Neural progenitor cell (in vitro differentiated cells): Measurements from ENCODE around the gene ARID4B. TPM values are rescaled to one million over a fixed set of nuclear protein-coding genes. Genes with fewer than 3 reads are reported as not detected.
A peak's percentile ranks its signal among the peaks of the same experiment; 100 is the strongest.

Experiments
- DNase-seq: peaks from one replicate; pipeline ENCODE4 v3.0.0-alpha.2; 2016; ENCODE audit warnings: low spot score
- H2AFZ ChIP-seq: fragments of 200-600 bp; sonication (generic); replicated peaks from 2 replicates; pipeline ENCODE4 v1.6.1; 2016; ENCODE audit warnings: antibody characterized with exemption
- H3F3A ChIP-seq: fragments of 200-600 bp; sonication (generic); 2 replicates; pipeline ENCODE4 v1.6.1; 2016; ENCODE audit warnings: antibody characterized with exemption, low read depth
- H3K27ac ChIP-seq: fragments of 200-600 bp; sonication (generic); 2 replicates; pipeline ENCODE4 v1.5.1; 2016; ENCODE audit warnings: mild to moderate bottlenecking
- H3K27me3 ChIP-seq: fragments of 200-600 bp; sonication (generic); 2 replicates; pipeline ENCODE4 v1.6.1; 2016; ENCODE audit warnings: mild to moderate bottlenecking, moderate library complexity
- H3K36me3 ChIP-seq: fragments of 200-600 bp; sonication (generic); 2 replicates; pipeline ENCODE4 v1.5.1; 2016
- H3K4me1 ChIP-seq: fragments of 200-600 bp; sonication (generic); 2 replicates; pipeline ENCODE4 v1.6.1; 2016; ENCODE audit warnings: mixed run types
- H3K4me2 ChIP-seq: fragments of 200-600 bp; sonication (generic); 2 replicates; pipeline ENCODE4 v1.6.1; 2016
- H3K4me3 ChIP-seq: fragments of 200-600 bp; sonication (generic); 2 replicates; pipeline ENCODE4 v1.5.1; 2016
- H3K79me2 ChIP-seq: fragments of 200-600 bp; sonication (generic); 2 replicates; pipeline ENCODE4 v1.6.1; 2016; ENCODE audit warnings: low read depth
- H3K9ac ChIP-seq: fragments of 200-600 bp; sonication (generic); 2 replicates; pipeline ENCODE4 v1.6.1; 2016
- H3K9me3 ChIP-seq: fragments of 200-600 bp; sonication (generic); 2 replicates; pipeline ENCODE4 v1.5.1; 2016; ENCODE audit warnings: low read depth
- H4K20me1 ChIP-seq: fragments of 200-600 bp; sonication (generic); 2 replicates; pipeline ENCODE4 v1.6.1; 2016; ENCODE audit warnings: low read depth
- H3K27ac Mint-ChIP-seq: 3 replicates; pipeline ENCODE4 v1.8.0; 2021; ENCODE audit warnings: mixed read lengths
- H3K27me3 Mint-ChIP-seq: 2 replicates; pipeline ENCODE4 v1.8.0; 2022; ENCODE audit warnings: low read depth, mild to moderate bottlenecking, inconsistent platforms, moderate library complexity, mixed read lengths; ENCODE audit not compliant: insufficient read depth
- H3K36me3 Mint-ChIP-seq: 3 replicates; pipeline ENCODE4 v1.8.0; 2021; ENCODE audit warnings: mixed read lengths
- H3K4me1 Mint-ChIP-seq: 3 replicates; pipeline ENCODE4 v1.8.0; 2021; ENCODE audit warnings: mixed read lengths
- H3K4me3 Mint-ChIP-seq: 3 replicates; pipeline ENCODE4 v1.8.0; 2021; ENCODE audit warnings: mild to moderate bottlenecking, moderate library complexity, mixed read lengths
- H3K9me3 Mint-ChIP-seq: 3 replicates; pipeline ENCODE4 v1.8.0; 2020; ENCODE audit warnings: mixed read lengths
- CTCF ChIP-seq: fragments of 200-600 bp; sonication (generic); IDR thresholded peaks from 2 replicates; pipeline ENCODE4 v1.5.1; 2017; ENCODE audit warnings: antibody characterized with exemption, mild to moderate bottlenecking
- EZH2 ChIP-seq: fragments of 200-600 bp; sonication (generic); IDR thresholded peaks from 2 replicates; pipeline ENCODE4 v1.6.1; 2017; ENCODE audit warnings: antibody characterized with exemption, mild to moderate bottlenecking, moderate library complexity
- EZH2phosphoT487 ChIP-seq: fragments of 200-600 bp; sonication (generic); IDR thresholded peaks from 2 replicates; pipeline ENCODE4 v1.6.1; 2017; ENCODE audit warnings: antibody characterized with exemption
- microRNA-seq: library from miRNA; unstranded; fragments of <30 nt; microRNA quantifications from one replicate; pipeline ENCODE4, GENCODE V29; 2016
- small RNA-seq: library from RNA; depleted of rRNA; stranded (forward); fragments of <200 nt; gene quantifications from one replicate; pipeline ENCODE3, GENCODE V24; 2015
- total RNA-seq: library from RNA; depleted of rRNA; stranded (reverse); fragments of >200 nt; gene quantifications from 2 replicates; pipeline ENCODE4 v1.2.3, GENCODE V29; 2015; ENCODE audit warnings: low replicate concordance

ARID4B gene
- total RNA-seq, 1 donor from 2014 or later = 65.8 TPM

GRCh38 chr1:235124111-235124510, 203.9 kb downstream of the ARID4B start:
- Mint-ChIP-seq H3K27ac (no peak overlapping the region), H3K36me3 (peaks cover 15% of the 10 kb centered on the region), H3K4me3 (no peak overlapping the region), H3K27me3 (peaks cover 2% of the 10 kb centered on the region), H3K4me1 (peaks cover 20% of the 10 kb centered on the region), H3K9me3 (no peaks in the 10 kb centered on the region)
- Histone ChIP-seq H3K27ac (no peak overlapping the region), H3K36me3 (peaks cover 15% of the 10 kb centered on the region), H2AFZ (no peak overlapping the region), H3K4me3 (no peak overlapping the region), H3K79me2 (peaks cover 96% of the 10 kb centered on the region), H3F3A (peaks cover 10% of the 10 kb centered on the region), H3K4me1 (peaks cover 14% of the 10 kb centered on the region), H3K9me3 (no peaks in the 10 kb centered on the region), H3K27me3 (no peaks in the 10 kb centered on the region), H3K4me2 (no peak overlapping the region), H3K9ac (no peak overlapping the region), H4K20me1 (peaks cover 91% of the 10 kb centered on the region)
- TF ChIP-seq EZH2phosphoT487 = no peak
- no peak for DNase-seq

- H3K9me3 Mint-ChIP-seq = no peaks in the 10 kb centered on the region
- Histone ChIP-seq H3K4me2 (no peak overlapping the region), H3K27ac (peak overlapping the region; percentile 26), H4K20me1 (peaks cover 83% of the 10 kb centered on the region), H3K4me1 (peaks cover 11% of the 10 kb centered on the region), H2AFZ (no peak overlapping the region), H3K79me2 (peaks cover 100% of the 10 kb centered on the region), H3F3A (peaks cover 4% of the 10 kb centered on the region), H3K27me3 (no peaks in the 10 kb centered on the region), H3K9me3 (no peaks in the 10 kb centered on the region), H3K36me3 (peaks cover 22% of the 10 kb centered on the region), H3K4me3 (no peak overlapping the region), H3K9ac (no peak overlapping the region)
- no peaks in the 10 kb centered on the region for H3K27me3 Mint-ChIP-seq
- DNase-seq = no peak
- no peak overlapping the region for H3K4me3 Mint-ChIP-seq
- TF ChIP-seq EZH2 (no peak), CTCF (no peak), EZH2phosphoT487 (no peak)
- H3K4me1 Mint-ChIP-seq = peaks cover 12% of the 10 kb centered on the region
- H3K27ac Mint-ChIP-seq = no peak overlapping the region
- H3K36me3 Mint-ChIP-seq = peaks cover 20% of the 10 kb centered on the region
Observed at GRCh38 chr1:235122348-235122747, 205.6 kb downstream of the ARID4B start.

Small RNA genes within 50 kb of the gene (microRNA-seq; reads per million reads assigned to microRNA genes)
- gene MIR4753 = not detected

Small RNA genes within 50 kb of the gene (small RNA-seq; reads per million reads assigned to genes)
- gene AL391994.1 = not detected
- not detected for gene MIR4753
- 3.2 reads per million, percentile 92 among the genes with 10 or more reads in this experiment for gene SNORA14B

Other genes starting within 250 kb of the ARID4B start
- 154 and 212 TPM in 2 replicates for gene TOMM20, start 199.3 kb downstream of the ARID4B start, total RNA-seq
- gene RBM34, start 166.9 kb downstream of the ARID4B start, total RNA-seq = 90.4 and 107 TPM in 2 replicates
- gene GGPS1, start 391 bp upstream of the ARID4B start, total RNA-seq = 52.5 and 65.1 TPM in 2 replicates
- 29.8 and 41.3 TPM in 2 replicates for gene TBCE, start 39.2 kb upstream of the ARID4B start, total RNA-seq
- 42.7 and 43.0 TPM in 2 replicates for gene B3GALNT2, start 176.3 kb upstream of the ARID4B start, total RNA-seq